T-helper 9 cell (primary cell): ENCODE results near the gene RNF207.
A peak's percentile ranks its signal among the peaks of the same experiment; 100 is the strongest.

Experiments used
- DNase-seq: peaks from one replicate; pipeline ENCODE4 v3.0.0-alpha.2; 2020
- total RNA-seq, 2 donors: gene quantifications; one replicate each; lab custom pipeline; 2026; lab: John Stamatoyannopoulos, UW

The RNF207 gene, protein sequence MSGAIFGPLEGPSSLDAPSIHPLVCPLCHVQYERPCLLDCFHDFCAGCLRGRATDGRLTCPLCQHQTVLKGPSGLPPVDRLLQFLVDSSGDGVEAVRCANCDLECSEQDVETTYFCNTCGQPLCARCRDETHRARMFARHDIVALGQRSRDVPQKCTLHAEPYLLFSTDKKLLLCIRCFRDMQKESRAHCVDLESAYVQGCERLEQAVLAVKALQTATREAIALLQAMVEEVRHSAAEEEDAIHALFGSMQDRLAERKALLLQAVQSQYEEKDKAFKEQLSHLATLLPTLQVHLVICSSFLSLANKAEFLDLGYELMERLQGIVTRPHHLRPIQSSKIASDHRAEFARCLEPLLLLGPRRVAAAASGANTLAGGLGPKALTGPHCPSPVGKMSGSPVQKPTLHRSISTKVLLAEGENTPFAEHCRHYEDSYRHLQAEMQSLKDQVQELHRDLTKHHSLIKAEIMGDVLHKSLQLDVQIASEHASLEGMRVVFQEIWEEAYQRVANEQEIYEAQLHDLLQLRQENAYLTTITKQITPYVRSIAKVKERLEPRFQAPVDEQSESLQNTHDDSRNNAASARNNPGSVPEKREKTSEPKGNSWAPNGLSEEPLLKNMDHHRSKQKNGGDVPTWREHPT
- 5.4 to 17.9 reads per million in 2 donors for total RNA-seq

DNA sequence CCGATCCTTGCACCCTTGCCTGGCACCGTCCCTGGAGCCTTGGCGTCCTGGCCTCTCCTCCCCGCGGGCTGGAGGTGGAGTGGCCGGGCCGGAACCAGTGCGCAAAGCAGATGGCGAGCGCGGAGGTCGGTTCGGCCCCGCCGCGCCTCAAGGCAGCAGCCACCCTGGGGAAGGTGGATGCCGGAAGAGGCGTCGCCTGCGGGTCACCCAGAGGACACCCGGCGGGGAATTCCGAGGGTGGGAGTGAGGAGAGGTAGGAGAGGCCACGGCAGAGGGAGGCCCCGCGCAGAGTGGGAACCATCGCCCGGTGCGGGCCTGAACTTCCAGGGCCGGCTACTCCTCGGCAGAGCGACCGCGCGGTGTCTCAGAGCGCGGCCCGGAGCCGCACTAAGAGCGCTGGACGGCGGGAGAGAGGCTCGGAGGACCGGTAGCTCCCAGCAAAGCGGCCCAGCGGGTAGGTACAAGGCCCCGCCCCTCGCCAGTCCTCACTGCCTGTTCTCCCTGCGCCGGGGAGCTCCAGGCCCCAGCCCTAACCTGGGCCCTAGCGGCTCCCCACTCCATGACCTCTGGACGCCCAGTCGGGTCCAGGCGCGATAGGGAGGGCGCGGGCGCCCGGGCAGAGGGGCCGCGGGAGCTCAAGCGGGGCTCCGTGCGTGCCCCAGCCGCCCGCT is at the start of gene RNF207:
RNF207 (plus strand) TSS at position 271 of the 671 bp plus-strand sequence. CDS start 417 bp downstream, outside the sequence.
- DNase-seq: peak; percentile 57

DNA sequence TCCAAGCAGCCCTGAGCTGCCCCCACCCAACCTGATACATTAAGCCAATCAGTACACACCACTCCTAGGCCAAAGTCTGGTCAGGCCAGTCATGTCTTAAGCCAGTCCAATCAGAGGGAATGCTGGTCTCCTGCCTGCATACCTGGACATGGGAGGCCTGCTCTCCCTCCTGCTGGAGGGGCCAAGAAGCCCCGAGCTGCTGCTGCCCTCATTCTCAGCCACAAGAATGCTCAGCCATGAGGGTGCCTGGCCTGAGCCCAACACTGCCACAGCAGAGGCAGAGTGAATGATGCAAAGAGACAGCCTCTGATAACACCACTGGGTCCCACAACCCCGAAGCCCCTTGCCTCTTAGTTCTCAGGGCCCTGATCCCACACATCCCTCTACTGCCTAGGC is 48.8 kb upstream of the RNF207 start:
- no peak for DNase-seq

DNA sequence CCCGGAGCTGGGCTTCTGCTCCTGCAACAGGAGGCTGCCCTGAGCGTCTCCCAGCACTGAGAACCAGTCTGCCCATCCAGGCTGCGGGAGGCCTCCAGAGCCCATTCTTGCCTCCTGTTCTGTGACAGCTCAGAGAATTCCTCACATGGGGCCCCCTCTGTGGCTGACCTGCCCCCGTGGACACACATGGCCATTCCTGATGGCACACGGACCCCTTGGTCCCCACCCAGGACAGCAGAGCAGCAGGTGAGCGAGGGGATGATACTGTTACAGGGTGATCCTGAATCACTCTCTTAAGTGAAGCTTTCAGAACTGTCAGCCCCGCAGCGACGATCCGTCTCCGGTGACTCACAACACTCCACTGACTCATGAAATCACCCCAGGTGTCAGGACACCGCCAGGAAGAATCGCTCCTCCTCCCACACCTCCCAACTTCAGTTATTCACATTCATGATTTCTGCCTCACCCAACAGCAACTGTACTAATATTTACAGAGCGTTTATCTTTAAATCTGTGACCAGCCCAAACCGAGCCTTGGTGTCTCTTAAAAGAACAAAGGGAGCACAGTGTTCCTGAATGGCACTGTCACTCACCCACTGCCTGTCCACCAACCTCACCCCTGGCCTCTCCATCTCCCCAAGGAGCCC is 48.3 kb upstream of the RNF207 start:
- DNase-seq: no peak

DNA sequence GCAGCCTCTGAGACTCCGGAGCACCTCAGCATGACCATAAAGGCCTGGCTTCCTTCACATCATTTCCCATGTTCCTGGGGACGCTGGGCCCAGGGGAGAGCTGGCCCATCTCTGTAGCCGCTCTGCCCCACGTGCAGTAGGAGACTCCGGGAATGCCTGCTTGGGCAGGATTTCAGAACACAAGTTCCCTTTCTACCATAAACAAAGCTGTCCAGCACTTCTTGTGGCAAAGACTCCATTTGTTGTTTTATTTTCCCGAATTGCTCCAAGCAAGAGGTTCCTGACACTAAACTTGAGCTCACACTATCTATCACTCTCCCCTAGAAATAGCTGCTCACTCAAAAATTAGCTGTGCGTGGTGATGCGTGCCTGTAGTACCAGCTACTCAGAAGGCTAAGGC is 47.7 kb upstream of the RNF207 start:
- DNase-seq: no peak

DNA sequence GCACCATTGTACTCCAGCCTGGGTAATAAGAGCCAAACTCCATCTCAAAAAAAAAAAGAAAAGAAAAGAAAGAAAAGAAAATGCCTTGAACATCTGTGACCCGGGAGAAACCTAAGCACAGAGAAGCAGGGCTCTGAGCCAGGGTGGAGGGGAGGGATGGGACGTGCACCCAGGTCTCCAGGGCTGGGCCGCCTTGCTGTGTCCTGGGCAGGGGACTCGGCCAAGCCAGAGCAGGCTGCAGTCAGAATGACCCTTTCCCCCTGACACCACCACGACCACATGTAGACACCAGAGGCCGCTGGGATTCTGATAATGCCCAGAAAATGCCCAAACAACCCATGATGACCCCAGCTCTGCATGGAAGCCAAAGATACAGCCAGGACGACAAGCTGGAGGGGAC is 43.6 kb upstream of the RNF207 start:
- no peak for DNase-seq

DNA sequence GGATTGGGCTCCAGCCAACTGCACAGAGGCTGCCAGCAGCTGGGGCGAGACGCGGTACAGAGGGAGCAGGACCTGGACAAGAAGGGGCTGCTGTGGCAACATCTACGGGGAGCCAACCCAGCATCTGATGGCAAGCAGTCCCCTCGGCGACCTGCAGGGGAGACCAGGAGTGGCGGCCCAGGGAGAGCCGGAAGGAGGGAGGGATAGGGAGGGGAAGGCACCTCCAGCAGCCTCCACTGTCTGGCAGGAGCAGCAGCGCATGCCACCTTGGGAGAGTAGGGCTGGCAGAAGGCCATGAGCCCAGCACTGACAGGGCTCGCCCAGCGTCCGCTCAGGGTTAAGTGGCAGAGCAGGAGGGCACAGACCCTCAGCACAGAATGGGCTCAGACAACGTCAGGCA is 43.1 kb upstream of the RNF207 start:
- DNase-seq: no peak

DNA sequence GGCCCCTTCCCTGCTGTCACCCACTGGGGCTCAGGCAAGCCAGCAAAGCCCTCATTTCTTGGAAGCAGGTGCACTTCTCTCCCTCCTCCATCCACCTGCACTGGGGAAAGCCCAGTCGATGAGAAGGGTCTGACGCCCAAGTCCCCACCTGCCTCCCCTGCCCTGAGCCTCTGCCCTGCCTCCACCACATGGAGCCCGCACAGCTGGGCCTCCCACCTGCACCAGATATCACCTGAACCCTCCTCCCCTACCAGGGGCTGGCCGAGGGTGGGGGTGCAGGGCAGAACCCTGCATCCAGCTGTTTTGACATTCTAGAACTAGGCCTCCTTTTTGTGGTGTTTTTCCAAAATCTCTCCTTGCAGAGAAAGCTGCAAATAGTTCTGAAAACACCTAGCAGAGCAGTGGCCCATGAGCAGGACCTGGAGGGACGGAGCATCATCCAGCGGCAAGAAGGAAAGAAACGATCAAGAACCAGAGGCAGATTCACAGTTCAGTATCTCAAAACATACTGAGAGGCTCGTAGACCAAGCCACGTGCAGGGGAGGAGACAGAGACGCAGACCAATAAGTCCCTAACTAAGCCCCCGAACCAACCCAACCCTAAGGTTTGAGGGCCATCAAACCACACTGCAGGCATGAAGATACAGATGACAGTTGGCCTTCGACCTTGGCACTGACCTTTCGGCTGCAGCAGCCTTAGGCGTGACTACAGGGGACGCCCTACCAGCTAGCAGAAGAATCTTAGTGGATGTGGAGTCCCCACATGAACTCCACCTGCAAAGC is 42.5 kb upstream of the RNF207 start:
- DNase-seq: no peak

DNA sequence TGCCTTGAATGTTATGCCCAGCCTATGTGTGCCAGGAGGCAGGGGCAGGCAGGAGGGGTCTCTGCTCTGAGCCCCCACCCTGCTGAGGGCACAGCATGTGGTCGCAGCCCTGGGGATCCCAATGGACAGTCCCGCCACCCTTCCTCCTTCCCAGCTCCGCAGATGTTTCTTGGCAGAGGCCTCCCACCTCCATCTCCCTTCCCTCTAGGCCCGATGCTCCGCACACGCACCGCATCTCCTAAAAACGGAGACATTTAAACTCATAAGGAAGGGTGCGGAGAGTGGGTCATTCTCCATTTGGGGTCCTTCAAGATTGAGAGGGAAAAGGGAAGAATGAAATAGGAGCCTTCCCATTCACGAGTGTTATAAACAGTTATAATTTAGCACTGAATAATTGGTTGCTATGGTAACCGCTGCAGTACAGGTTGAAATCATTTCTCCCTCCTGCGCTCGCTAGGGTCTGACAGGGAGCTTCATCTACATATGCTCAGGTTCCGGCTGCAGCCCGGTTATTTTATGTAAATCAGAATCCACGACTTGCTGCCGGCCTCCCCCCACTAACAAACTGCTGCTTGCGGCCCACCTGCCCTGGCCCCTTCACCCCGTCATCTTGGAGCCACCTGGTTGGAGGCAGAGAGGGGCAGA is 41.8 kb upstream of the RNF207 start:
- DNase-seq: no peak

DNA sequence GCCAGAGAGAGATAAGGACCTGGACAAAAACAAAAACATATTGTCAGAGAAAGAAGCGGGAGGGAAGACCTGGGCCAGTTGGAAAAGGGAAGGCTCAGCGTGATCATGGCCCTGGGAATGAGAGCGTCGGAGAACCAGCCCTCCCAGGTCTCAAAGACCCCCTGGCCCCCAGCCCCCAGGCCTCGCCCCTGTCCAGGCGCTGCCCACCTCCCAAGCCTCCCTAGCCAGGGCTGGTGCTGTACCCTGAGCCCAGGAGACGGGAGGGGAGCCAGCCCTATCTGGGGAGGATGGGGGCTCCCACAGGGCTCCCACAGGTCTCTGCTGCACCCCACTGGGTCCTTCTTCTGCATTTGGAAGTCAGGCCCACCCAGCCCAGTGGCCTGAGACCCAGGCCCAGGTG is 40.9 kb upstream of the RNF207 start:
- DNase-seq: no peak

DNA sequence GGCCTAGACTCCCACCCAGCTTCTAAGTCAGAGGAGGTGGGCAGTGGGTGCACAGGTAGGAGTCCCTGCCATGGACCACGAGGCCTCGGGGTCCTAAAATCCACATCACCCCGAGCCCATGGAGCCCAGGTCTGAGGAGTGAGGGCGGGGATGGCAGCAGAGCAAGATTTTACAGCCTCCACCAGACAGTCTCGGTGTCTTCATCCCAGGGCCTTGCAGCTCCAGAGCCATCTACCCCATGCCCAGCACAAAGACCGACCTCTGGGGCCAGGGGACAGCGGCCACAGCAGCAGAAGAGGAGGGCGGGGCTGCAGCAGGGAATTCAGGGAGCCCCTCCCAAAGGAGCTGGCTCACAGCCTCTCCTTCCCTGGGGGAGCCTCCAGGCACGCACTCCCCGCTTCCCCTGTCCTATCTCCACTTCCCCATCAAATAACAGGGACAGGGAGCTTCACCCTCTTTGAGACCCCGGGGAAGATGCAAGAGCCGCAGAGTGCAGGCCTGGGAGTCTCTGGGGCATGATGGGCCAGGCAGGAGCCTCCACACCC is 40.4 kb upstream of the RNF207 start:
- DNase-seq: no peak

DNA sequence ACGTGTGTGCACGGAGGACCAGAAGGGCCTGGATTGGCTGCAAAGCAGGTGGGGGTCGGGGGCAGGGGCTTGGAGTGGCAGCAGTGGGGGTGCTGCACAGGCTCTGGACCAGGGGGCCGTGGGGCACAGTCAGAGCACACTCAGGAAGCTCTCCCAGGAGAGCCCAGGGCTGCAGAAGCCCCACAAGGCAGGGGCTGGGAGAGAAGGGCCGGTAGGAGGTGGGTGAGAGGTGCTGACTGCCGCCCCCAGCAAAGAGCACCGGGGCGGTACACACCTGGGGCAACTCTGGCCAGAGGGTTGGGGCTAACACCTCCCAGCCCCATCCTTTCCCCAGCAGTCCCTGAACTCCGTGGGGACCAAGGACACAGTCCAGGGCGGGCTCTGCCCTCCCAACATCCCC is 39.7 kb upstream of the RNF207 start:
- DNase-seq: no peak

DNA sequence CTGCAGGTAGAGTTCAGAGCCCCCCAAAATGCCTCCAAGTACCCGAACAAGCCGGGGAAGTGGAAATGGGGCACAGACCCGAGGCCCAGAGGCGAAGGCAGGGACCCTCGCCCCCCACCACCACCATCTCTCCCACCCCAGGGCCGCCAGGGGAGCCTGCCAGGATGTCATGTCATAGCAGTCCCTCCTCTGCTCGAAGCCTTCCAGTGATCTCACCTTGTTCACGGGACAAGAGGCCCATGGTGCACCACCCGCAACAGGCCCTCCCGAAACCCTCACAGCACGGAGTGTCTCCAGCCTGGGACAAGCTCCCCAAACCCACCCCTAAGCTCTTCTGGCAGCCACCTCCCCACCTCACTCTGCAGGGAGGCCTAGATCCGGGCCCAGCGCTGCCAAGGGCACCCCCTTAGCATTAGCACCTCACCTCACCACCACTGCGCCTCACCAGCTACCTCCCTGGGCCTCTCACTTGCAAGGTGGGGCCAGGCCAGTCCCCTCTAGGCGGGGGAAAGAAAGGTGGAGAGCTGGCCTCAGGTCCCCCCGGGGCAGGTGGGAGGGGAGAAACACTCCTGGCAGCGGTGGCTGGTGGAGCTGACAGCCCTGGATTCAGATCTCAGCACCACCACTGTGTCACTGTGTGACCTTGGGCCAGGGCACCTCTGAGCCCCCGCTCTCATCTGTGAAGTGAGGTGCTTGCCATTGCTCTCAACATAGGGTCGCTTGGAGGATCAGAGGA is 39.1 kb upstream of the RNF207 start:
- no peak for DNase-seq

DNA sequence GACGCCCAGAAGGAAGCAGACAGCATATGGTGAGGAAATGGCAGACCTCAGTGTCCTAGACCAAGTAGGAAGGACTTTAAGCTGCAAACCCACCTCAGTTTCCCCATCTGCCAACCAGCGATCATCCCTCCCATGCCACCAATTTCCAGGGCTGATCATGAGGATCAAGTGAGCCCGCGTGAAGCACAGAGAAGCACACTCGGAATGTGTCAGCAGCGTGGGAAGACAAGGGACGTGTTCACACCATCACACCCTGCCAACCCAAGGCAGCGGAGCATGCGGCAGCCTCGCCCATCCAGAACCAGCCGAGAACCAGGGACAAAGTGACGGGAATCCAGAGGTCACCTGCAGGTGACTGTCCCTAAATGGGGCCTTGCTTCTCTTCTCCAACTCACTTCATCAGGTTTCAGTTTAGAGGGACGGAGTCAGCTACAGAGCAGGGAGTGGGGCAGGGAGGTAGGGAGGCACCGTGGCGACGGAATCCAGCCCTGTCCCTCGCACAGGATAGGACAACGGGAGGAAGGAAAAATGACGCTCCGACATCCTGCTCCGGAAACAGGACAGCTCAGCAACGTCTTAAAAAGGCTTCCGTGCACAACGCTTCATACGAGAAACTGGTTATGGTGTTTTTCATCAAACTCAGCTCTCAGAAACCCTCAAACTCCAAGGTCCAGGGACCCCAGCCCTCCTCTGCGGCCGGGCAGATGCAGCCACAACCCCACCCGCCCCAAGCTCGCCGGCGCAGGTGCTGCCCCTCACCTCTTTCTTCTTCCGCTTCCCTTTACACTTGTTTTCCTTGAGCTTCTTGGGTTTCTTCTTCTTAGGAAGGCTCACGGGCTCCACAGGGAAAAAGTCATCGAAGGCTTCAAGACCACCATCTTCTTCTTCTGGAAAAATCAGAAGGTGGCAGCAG is 38.3 kb upstream of the RNF207 start:
- DNase-seq: no peak

DNA sequence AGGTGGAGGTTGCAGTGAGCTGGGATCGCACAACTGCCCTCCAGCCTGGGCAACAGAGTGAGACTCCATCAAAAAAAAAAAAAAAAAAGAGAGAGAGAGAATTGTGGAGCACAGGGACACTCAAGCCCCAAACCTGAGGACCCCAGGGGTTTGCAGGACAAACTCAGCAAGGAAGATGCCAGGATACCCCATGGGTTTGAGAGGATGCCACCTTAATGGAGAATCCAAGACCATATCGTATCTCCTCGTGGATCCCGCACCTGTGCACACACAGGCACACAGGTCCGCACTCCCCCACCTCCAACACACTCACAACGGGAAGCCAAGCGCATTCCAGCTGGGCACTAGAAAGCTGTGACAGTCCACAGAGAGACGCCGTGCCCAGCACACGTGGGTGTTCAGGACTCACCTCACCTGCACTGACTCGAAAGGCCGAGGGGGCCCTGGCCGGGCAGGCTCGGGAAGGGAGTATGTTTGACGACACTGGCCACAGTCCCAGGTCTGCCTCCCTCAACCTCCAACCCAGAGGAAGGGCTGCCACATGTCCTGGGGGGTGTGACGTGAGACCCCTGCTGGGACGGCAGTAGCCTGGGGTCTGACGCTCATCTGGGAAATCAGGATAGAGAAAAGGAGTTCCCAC is 36.9 kb upstream of the RNF207 start:
- no peak for DNase-seq

DNA sequence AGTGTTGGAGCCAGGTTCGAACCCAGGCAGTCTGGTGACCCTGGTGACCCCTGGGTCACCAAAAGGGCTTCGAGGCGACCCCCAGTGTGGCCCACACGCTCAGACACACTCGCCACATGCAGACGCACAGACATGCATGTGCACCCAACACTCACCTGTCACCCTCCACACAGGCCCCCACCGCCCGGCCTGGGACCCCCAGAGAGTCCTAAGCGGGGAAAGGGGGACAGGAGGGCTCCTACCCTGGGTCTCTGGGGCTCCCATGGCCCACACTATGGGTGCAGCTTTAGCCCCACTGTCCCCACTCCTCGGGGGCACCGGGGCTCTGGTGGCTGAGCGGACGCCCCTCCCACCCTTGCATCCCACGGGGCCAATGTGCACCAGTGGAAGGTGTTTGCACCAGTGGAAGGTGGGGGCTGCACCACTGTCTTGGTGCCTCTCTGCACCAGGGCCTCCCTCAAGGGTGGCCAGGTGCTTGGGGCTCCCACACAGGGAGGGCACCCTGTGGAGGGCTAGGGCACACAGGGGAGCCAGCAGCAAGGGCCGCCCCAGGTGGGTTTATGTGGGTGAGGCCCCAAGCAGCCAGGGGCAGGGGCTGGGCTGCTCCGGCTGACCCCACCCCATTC is 35.7 kb upstream of the RNF207 start:
- no peak for DNase-seq

DNA sequence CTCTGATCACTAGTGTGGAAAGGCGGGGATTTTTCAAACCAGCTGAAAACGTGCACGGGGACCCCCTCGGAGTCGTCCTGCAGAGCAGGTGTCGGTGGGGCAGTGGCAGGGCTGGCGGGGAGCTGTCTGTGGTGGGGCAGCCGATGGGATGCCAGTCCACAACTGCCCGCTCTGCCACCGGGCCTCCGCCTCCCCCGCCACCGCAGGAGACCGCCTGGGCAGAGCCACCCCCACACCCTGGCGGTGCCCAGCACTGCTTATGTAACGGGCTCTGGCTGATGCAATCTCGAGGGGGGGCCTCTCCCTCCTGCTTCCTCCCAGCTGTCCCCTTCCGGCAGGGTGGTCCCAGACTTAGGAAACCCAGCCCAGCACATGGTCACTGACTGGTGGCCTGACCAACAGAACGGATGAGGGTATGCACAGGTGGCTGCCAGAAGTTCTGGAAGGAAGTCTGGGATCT is 35.1 kb upstream of the RNF207 start:
- DNase-seq: no peak

DNA sequence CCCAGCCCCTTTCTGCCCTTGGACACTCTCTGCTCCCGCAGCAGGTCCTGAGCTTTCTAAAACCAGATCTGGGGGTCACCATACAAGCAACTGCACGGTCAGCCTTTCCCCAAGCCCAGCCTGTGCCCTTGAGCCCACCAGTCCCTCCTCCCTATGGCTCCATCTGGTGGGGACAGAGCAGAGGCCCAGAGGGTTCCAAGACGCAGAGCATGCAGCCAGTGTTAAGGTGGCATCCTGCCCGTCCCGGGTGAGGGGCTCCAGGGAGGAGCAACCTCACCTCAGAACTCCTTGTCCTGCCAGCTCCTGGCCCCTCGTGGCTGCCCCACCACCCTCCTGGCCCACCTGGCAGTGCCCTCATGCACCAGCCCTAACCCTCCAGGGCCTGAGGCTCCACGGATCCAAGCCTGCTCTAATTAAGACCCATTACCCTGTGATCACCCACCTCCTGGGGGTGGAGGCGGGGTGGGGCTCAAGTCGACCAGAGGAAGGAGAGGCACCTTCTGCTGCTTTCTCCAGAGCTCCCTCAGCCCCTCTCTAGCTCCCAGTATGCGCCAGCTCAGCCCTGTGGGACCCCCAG is 34.3 kb upstream of the RNF207 start:
- no peak for DNase-seq

DNA sequence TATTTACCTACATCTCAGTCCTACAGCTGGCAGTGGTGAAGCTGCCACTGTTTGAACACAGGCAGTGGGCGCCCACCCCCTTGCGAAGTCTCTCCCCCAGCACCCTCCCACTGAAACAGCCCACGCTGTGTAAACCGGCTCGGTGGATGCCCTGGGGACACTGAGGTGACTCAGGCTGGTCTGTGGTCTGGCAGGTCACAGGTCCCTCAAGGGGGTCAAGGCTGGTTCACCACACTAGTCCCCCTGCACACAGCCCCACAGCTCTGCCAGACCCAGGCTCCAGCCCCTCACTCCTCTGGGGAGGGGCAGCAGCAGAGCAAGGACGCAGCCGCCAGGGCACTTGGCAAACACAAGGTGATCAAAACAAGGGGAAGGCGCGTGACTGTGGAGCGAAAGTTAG is 33.4 kb upstream of the RNF207 start:
- DNase-seq: no peak
